BE2C (cell line): ENCODE data around the gene TOB1.

Experiments used
- DNase-seq: peaks from one replicate; pipeline ENCODE4 v3.0.0-alpha.2; 2020
- H3K27me3 ChIP-seq: fragments of 250-450 bp; sonication (Bioruptor Pico); 2 replicates; pipeline ENCODE4 v1.5.1; 2020; ENCODE audit warnings: mild to moderate bottlenecking
- H3K36me3 ChIP-seq: fragments of 250-450 bp; sonication (Bioruptor Pico); 2 replicates; pipeline ENCODE4 v1.5.1; 2020; ENCODE audit warnings: mild to moderate bottlenecking
- H3K4me1 ChIP-seq: fragments of 250-450 bp; sonication (Bioruptor Pico); 2 replicates; pipeline ENCODE4 v1.5.1; 2020
- H3K4me3 ChIP-seq: 2 replicates; pipeline ENCODE4 v1.5.1; 2011; ENCODE audit warnings: low read depth, low read length
- H3K9me3 ChIP-seq: fragments of 250-450 bp; sonication (Bioruptor Pico); 2 replicates; pipeline ENCODE4 v1.5.1; 2020
- CTCF ChIP-seq: IDR thresholded peaks from 2 replicates; pipeline ENCODE4 v1.5.1; 2012; ENCODE audit warnings: mild to moderate bottlenecking, low read depth, low read length

Gene TOB1

GRCh38 chr17:50866950-50867362, 802 bp upstream of the TOB1 start:
- TF ChIP-seq CTCF: no peak
- Histone ChIP-seq H3K4me3 (peak overlapping the region; percentile 82), H3K36me3 (peaks cover 11% of the 10 kb centered on the region), H3K4me1 (peaks cover 8% of the 10 kb centered on the region; the same call in 1 of the 2 replicates), H3K9me3 (no peaks in the 10 kb centered on the region), H3K27me3 (no peaks in the 10 kb centered on the region)
- peak; percentile 76 for DNase-seq

- H3K36me3 ChIP-seq: peaks cover 22% of the 10 kb centered on the region
- TF ChIP-seq CTCF: no peak
- no peaks in the 10 kb centered on the region for H3K27me3 ChIP-seq
- DNase-seq: no peak
- H3K4me3 ChIP-seq: peak overlapping the region; percentile 78
- no peaks in the 10 kb centered on the region for H3K9me3 ChIP-seq
- no peaks in the 10 kb centered on the region for H3K4me1 ChIP-seq
These were observed 290 bp downstream of the TOB1 start for GRCh38 chr17:50865868-50866260.

GRCh38 chr17:50865060-50865867, 890 bp downstream of the TOB1 start:
- H3K36me3 ChIP-seq: peaks cover 24% of the 10 kb centered on the region
- no peaks in the 10 kb centered on the region for H3K27me3 ChIP-seq
- no peaks in the 10 kb centered on the region for H3K4me1 ChIP-seq
- H3K9me3 ChIP-seq: no peaks in the 10 kb centered on the region
- no peak for TF ChIP-seq CTCF
- peak; percentile 31 for DNase-seq
- H3K4me3 ChIP-seq: peak overlapping the region; percentile 78

- Histone ChIP-seq H3K9me3 (no peaks in the 10 kb centered on the region), H3K4me3 (peak overlapping the region; percentile 78), H3K36me3 (peaks cover 24% of the 10 kb centered on the region), H3K4me1 (no peaks in the 10 kb centered on the region), H3K27me3 (no peaks in the 10 kb centered on the region)
- no peak for DNase-seq
- no peak for TF ChIP-seq CTCF
These were observed 1.5 kb downstream of the TOB1 start for GRCh38 chr17:50864747-50865059.

- no peaks in the 10 kb centered on the region for H3K27me3 ChIP-seq
- no peak for TF ChIP-seq CTCF
- DNase-seq: no peak
- peaks cover 24% of the 10 kb centered on the region for H3K36me3 ChIP-seq
- no peaks in the 10 kb centered on the region for H3K9me3 ChIP-seq
- H3K4me1 ChIP-seq: no peaks in the 10 kb centered on the region
- peak overlapping the region; percentile 78 for H3K4me3 ChIP-seq
These were observed 2.2 kb downstream of the TOB1 start for GRCh38 chr17:50863931-50864330.

GRCh38 chr17:50863221-50863843, 2.8 kb downstream of the TOB1 start:
- peaks cover 24% of the 10 kb centered on the region for H3K36me3 ChIP-seq
- peak overlapping the region; percentile 78 for H3K4me3 ChIP-seq
- TF ChIP-seq CTCF: peak; percentile 91
- DNase-seq: peak; percentile 69
- no peaks in the 10 kb centered on the region for H3K9me3 ChIP-seq
- H3K4me1 ChIP-seq: no peaks in the 10 kb centered on the region
- H3K27me3 ChIP-seq: no peaks in the 10 kb centered on the region
